M059J (cell line): ENCODE results near the gene CD247. TPM values are rescaled to one million over a fixed set of nuclear protein-coding genes. Genes with fewer than 3 reads are reported as not detected.

Source experiments
- DNase-seq: peaks from one replicate; pipeline ENCODE4 v3.0.0-alpha.2; 2012; ENCODE audit warnings: low read depth
- total RNA-seq: library from RNA; depleted of rRNA; stranded (reverse); fragments of >200 nt; shearing (Covaris generic); gene quantifications from 2 replicates; pipeline ENCODE4 v1.2.3, GENCODE V29; 2014; rRNA removed

Gene CD247
- total RNA-seq, 1 experiment from 2014 or later: not detected

GRCh38 chr1:167413328-167413727 is 105.0 kb downstream of the CD247 start:
- DNase-seq: no peak

GRCh38 chr1:167412920-167413319 is 105.4 kb downstream of the CD247 start:
- no peak for DNase-seq

GRCh38 chr1:167412072-167412471 is 106.3 kb downstream of the CD247 start:
- DNase-seq: no peak

- DNase-seq: peak; percentile 23
Observed at GRCh38 chr1:167409183-167409582, 109.1 kb downstream of the CD247 start.

- no peak for DNase-seq
Observed at GRCh38 chr1:167408355-167408754, 110.0 kb downstream of the CD247 start.

- DNase-seq: no peak
Observed at GRCh38 chr1:167404908-167405307, 113.4 kb downstream of the CD247 start.

- DNase-seq: no peak
Observed at GRCh38 chr1:167404161-167404888, 114.0 kb downstream of the CD247 start.

GRCh38 chr1:167401260-167401873 is 117.0 kb downstream of the CD247 start:
- DNase-seq: peak; percentile 51

- DNase-seq: no peak
Observed at GRCh38 chr1:167400359-167400953, 117.9 kb downstream of the CD247 start.

- DNase-seq: no peak
Observed at GRCh38 chr1:167392200-167392696, 126.1 kb downstream of the CD247 start.

- DNase-seq: no peak
Observed at GRCh38 chr1:167388976-167389375, 129.4 kb downstream of the CD247 start.

- DNase-seq: no peak
Observed at GRCh38 chr1:167387251-167387910, 130.9 kb downstream of the CD247 start.

Other genes with a start within 250 kb of the CD247 start
- gene CREG1, start 35.2 kb upstream of the CD247 start, total RNA-seq: 74.8 and 81.5 TPM in 2 replicates
- gene RCSD1, start 111.7 kb upstream of the CD247 start, total RNA-seq: 0.15 and 0.81 TPM in 2 replicates
- 79.3 and 110 TPM in 2 replicates for gene MPZL1, start 203.5 kb upstream of the CD247 start, total RNA-seq